Measurements from ENCODE around the gene GALNT5.

Gene GALNT5

DNA sequence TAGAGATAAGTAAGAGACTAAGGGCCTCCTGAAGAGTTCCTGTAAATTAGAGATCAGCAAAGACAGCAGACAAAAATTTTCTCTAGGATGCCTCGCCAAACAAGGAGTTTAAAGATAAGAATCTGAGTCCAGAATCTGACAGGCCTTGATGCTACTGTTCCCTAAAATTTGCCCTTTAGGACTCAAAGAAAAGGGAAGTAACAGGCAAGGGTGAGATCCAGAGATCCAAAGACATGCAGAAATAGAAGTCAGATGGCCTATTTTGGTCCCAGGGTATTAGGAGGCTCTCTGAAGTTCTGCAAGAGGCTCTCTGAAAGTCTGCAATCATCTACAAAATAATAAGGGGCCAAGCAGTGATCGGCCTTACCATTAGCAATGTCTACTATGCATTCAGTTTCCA lies 33.0 kb downstream of the GALNT5 start:
- no peak for DNase-seq (ENCODE audit: low read depth)

DNA sequence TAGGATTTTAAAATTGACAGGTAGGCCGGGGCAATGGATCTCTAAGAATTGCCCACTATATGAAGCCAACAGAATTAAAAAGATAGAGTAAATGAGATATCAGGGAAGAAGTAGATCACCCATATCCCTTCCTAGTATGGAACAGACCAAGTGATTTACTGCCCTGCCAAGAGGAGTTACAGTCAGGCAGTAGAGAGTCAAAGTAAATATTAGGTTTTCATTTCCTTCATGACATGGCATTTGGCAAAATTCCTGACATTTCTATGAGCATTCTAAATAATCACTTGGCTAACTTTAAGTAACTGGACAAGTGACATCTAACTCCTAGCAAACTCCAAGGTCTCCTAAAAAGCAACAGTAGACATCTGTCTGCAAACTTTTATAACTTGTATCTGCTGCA lies 33.5 kb downstream of the GALNT5 start:
- DNase-seq (ENCODE audit: low read depth): no peak

DNA sequence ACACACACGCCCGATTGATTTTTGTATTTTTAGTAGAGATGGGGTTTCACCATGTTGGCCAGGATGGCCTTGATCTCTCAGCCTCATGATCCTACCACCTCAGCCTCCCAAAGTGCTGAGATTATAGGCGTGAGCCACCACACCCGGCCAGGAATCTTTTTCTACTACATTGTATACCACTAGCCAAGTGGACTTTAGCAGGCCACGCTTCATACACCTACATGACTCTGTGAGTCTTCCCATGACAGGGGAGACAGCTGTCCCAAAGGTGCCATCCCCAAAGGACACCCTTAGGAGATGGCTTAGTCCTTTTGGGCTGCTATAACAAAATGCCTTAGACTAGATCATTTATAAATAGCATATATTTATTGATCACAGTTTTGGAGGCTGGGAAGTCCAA lies 35.3 kb downstream of the GALNT5 start:
- DNase-seq (ENCODE audit: low read depth): no peak

DNA sequence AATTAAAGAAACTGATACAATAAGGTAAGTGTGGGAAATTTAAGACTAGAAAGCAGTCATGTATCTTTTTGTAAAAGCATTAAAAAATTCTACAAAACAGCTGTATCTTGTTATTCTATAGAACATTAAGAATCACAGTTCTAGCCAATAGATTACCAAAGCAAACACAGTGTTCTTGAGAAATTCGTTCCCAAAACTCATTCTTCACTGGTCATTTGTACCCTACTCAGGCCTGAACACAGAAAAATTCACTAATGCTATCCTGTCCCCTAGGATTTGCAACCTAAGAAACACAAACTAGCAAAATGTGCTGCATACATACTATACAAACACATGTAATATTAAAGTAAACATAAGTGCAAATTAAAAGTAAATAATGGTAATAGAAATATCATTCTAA lies 39.0 kb downstream of the GALNT5 start:
- no peak for DNase-seq (ENCODE audit: low read depth)

DNA sequence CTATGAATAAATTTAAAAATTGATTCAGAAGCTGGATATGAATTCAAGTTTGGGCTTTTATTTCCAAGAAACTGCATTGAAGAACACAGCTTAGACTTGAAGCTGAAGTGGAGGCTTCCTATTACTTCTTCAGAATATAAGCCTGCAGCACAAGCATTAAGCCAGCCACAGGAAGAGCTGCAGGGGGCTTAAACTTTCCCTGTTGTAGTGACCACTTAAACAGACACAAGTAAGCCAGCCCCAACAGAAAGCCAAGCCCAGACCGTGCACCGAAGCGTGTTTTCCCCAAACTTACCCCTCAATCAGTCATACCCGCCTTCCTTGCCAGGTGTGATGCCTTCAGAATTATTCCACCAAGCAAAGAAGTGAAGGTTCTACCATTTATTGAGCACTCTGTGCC lies 39.5 kb downstream of the GALNT5 start:
- DNase-seq (ENCODE audit: low read depth): no peak

DNA sequence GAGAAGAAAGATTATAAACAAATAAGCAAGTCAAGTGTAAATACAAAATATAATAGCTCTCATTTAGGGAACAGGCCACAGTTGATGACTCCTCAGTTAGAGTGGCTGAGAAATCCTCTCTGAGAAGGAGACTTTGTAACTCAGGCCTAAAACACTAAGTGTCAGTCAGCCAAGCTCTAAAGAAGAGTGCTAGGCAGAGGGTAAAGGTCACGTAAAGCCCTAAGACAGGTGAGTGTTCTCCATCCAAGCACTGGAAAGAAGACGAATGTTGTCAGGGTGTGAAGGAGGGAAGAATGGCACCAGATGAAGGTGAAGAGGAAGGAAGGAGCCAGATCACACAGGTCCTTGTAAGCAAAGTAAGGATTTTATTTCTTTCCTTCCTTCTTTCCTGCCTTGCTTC lies 43.8 kb downstream of the GALNT5 start:
- no peak for DNase-seq (ENCODE audit: low read depth)

DNA sequence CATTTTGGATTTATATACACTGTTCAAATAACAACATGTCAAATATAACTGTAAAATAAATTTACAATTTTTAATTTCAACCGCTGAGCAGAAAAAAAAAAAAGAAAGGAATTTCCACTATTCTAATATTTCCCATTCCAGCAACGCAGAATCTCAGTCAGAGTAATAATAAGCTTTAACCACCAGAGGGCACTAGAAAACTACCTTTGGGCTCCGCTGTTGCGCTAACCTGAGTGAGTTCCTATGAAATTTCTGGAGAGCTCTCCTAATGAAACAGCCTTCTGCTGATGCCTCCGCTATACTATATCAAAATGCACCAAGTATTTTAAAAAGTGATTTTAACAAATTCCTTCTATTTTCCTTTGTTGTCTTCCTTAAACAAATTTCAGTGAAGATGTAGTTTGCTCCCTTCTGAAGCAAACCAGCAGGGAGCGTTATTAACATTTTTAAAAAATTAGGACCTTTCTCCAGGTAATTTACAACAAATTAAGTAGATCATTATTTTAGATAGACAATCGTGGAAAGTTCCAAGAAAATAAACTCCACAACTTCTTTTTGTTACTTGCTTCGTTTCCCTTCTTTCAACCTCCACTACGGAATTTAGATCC lies 45.1 kb downstream of the GALNT5 start:
- no peak for DNase-seq (ENCODE audit: low read depth)

DNA sequence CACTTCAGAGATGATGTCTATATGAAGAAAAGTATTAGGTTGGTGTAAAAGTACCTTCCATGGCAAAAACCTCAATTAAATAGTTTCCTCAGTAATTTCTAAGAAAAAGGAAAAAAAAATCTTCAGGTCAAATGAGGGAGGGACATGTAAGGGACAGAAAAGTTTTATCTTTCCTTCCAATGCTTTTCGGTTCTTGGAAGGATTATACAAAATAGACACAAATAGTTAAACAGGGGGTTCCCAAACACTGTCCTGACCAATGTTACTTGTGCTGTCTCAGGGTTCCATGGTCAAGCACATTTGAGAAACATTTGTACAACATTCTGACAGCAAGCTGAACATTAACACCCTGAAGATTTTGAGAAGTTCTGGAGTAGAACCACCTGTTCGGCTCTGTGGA lies 46.1 kb downstream of the GALNT5 start:
- DNase-seq (ENCODE audit: low read depth): no peak

DNA sequence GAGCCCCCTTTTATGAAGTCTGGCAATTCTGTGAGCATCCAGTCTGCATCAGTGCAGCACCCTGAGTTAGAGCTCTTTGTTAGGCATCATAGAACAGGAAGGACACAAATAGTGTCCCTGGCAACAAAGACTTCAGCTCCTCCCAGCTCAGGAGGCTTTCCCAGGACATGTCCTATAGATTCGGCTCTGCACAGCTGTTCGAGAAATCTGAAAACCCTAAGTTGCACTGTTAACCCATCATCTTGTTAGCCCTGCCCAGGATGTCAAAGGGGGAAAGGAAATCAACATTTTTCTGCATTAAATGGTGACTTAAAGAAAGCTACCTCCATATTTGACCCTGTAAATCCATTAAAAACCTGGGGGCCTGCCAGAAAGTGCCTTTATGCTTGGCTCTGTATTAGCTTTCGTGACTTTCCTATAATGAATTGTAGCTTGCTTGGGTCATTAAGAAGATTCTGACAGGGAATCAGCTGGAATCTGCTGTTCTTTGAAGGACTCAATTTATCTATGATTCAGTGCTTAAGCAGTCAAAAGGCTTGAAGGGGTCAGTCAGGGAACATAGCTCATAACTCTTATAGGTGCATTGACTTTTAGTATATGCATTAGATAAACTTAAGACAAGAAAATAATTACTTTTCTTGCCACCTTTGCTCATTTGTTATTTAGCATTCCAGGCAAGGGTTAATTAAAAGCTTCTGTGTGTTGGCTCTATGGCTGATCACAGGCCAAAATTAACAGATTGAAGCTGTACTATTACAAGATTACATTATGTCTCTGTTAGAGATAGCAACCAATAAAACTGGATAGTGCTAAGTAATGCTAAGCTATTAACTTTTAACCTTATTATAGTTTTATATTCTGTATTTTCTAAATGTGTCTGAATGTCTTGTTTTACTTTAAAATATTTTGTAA lies 47.6 kb downstream of the GALNT5 start:
- no peak for DNase-seq (ENCODE audit: low read depth)

DNA sequence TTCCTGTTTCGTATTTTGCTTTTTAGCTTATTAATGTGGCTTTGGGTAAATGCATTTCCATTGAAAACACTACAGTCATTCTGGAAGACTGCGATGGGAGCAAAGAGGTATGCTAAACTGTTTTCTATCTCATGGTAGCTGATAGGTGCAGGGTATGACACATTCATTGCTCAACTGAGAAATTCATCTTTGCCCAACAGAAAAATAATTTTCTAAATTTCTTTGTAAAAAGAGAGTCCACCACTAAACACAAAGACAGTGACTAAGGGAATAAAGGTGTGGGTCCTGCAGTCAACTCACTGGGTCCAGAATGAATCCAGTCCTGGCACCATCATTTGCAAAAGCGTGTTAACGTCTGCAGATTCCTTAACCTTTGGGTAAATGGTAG lies 48.2 kb downstream of the GALNT5 start:
- DNase-seq (ENCODE audit: low read depth): no peak

DNA sequence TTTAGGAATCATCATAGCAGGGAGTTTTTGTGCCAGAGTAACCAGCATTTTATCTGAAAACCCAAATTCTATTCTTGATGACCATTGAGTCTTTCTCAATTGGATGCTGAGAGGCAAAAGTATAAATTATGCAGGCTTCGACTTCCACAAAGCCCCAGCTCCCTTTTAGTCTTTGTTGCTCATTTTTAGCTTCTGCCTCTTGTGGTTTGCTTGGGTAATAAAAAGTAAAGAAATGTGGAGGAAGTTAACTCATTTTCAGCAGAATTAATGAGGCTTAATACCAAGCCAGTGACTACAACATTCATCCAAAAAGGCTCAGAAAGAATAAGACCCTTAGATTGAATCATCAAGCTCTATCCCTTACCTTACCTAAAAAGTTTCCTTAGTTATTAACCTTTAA lies 49.5 kb downstream of the GALNT5 start:
- DNase-seq (ENCODE audit: low read depth): no peak

DNA sequence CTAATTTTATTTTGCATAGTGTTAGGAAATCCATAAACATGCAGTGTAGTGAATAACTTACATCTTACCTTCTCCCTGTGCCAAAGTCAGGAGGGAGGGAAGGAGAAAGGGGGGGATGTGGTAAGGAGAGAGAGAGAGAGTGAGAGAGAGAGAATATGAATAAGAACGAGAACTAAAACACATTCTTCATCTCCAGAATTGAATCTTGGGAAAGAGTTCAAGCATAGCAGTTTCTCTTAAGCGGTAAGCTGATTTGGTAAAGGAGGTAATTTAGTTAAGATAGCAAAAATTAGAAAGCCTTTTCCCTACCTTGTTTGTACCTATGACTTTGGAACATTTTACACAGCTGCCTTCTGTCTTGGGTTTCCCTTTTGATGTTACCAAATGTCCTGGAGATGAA lies 52.4 kb downstream of the GALNT5 start:
- no peak for DNase-seq (ENCODE audit: low read depth)

DNA sequence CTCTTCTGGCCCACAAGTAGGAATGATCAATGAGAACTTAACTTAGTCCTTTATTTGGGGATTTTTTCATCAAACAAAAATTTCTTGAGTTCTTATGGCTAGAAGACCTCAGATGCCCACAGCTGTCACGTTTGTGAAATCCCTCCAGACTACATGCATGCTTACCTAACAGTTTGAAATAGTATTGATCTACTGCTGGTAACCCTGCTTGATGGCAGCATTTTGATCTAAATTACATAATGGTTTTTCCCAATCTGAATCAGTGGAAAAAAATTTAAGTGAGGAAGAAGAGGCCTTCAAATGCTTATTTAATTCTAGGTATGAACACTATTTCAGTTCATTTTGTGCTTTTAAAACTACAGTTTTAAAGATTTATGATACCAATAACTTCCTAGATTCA lies 54.2 kb downstream of the GALNT5 start:
- DNase-seq (ENCODE audit: low read depth): no peak

DNA sequence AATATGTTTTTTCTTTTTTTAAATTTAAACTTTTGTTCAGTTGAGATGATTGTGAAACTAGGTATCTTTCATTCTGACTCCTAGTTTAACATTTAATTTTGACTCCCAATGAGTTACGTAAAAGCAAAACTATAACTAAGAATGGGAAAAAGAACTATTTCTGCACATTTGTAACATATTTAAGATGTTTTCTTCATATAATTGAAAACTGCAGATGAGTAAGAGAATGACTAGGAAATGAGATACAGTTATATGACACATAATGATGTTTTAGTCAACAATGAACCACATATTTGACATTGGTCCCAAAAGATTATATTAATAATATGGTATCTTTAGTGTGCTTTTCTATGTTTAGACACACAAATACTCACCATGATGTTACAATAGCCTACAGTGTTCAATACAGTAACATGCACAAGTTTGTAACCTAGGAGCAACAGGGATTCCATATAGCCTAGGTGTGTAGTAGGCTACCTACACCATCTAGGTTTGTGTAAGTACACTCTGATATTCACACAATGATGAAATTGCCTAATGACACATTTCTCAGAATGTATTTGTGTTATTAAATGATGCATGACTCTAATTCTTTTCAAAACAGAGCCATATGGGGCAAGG lies 55.5 kb downstream of the GALNT5 start:
- no peak for DNase-seq (ENCODE audit: low read depth)

DNA sequence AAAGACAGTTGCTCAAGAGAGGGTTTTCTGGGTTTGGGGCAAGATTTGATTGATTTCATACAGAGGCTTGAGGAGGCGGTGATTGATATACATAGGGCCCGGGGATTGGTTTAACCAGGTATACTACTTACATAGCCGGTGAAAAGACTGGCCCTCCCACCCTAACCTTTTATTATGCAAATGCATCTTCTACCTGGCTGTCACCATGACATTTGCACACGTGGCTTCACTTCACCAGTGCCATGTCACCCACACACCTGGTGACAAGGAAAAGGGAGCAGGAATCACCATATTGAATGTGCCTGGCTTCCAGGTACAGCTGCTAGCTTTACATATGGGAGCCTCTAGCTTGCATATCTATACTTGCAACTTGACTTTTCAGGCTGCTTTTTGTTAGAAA lies 58.4 kb downstream of the GALNT5 start:
- DNase-seq (ENCODE audit: low read depth): no peak

DNA sequence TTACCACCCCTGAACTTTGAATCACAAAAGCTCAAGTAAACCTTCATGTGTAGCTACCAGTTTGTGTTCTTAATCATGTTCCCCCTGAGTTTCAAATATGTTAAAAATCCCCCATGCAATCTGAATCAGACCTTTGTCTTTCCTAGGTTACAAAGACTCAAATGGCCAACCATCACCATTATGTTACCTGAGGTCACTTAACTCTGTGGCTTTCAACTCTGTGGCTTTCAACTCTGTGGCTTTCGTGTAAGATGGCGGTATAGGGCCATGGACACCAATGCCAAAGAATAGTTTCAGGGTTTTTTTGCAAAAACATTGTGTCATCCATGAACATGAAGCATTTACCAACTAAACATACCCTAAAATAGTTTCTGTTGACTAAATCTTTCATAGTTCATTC lies 61.4 kb downstream of the GALNT5 start:
- no peak for DNase-seq (ENCODE audit: low read depth)

DNA sequence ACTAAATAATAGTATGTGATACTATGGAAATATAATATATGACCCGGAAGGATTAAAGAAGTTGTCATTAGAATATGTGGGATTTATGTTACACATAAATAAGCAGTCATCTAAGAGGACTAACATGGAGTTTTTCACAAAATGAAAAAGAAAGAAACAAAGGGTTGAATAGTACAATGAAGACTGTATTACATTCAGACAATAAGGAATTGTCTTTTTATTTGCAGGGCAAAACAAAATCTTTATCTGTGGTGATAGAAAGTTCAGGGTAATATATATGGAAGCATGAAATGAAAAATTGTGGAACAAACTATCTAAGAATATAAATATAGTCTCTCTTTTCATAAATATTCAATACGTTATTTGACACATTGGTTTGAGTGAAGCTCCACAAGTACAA lies 62.3 kb downstream of the GALNT5 start:
- no peak for DNase-seq (ENCODE audit: low read depth)

DNA sequence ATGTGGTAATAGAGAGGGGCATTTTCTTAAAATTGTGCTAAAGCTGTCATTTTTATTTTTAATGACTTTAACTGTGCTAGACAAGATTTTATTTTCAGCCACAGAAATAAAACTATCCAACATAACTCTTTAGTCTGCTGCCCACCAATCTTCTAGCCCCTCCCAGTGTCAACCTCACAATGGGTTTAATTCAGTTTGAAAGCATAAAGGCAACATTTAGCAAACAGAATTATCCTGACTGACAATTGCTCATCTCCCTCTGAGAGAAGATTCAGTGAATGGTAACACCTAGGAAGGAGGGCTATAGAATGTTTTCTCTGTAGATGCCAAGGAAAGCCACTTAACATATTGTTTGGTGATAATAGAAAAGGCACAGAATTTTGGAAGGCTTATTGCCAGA lies 62.9 kb downstream of the GALNT5 start:
- no peak for DNase-seq (ENCODE audit: low read depth)

DNA sequence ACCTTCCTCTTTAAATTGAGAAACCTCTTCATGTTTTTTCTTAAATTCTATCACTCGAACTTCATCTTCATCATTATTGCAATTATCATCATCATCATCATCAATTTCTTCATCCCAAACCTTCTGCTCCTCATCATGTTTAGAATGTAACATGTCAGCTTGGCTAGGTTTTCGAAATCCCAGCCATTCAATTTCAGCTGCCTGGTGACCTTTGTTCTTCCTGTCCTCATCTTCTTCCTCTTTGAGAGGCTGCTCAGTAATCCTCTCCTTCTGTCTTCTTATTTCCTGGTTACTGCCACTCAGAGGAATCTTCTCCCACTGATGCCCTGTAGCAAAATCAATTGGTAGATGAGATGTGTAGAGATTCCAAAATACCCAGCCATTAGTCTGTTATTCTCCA lies 64.0 kb downstream of the GALNT5 start:
- DNase-seq (ENCODE audit: low read depth): no peak

DNA sequence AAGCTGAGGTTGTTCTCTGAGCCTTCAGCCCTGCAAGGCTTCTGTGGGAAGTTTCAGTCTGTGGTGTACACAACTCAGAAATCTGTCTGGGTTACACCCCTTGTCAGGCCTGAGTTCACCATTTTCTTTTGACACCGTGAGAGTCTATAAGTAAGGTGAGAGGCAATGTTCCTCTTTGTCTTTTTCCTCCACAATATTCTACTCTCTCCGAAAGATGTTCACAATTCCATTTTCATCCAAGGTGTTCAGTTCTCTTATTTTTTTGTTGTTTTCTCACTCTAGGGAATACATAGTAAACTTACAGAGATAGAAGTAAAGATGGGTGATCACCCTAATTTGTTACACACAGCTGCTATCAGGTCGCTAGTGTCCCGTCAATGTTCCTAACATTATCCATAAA lies 64.9 kb downstream of the GALNT5 start:
- DNase-seq (ENCODE audit: low read depth): no peak

DNA sequence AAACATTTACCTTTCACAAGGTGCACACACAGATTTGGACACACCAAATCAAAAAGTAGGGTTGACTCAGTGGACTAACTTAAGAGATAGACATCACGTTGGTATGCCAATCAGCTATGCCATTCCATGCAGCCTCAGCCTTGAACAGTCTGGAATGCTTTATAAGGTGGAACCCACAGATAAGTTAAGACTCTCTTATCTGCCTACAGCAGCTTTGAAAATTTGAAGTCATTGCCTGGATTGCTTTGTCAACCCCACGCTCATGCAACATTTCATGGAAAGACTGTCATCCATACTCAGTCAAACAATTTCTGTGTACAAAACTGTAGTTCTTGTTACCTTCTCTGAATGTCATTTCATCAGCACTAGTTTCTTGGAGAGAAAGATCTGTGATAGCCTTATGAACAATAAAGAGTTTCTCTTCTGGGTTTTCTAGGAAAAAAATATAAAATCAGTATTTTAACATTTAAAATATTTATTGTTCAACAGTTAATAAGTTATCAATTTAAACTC lies 66.9 kb downstream of the GALNT5 start:
- DNase-seq (ENCODE audit: low read depth): no peak

DNA sequence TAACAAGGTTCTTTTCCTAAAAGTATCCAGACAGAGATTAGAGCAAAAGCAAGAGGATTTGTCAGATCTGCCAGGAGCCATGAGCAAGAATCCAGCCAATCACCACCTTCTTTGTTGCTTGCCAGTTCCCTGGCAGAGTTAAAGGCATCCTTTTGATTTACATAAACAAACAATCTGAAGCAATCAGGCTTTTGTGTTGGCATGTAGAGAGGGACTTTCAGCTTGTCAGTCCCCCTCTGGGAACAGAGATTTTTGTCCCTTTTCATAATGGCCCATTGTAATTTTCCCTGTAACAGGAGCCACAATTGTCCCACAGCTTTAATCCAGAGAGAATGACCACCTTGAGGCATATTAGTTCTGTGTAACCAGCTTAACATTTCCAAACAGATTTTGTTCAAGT lies 68.3 kb downstream of the GALNT5 start, which contains the start of gene ERMN:
Gene ERMN (minus strand): TSS at position 39 of the 400 bp plus-strand sequence. CDS start 182 bp downstream, outside the sequence.
- DNase-seq (ENCODE audit: low read depth): no peak

DNA sequence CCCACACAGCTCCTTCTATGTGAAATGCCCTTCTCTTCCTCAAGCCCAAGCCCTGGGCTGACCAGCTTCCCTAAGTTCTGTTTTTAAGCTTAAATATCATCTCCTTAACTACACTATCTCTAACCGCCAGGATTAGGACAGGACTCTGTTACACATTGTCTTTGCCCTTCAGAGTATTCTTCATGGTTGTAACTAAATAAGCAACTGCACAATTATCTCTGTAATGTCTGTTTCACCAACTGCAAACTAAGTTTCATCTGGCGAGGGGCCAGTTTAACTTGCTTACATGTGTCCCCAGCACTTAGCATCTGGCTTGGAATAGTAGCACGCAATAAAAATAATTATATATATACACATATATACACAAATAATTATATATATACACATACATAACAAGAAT lies 69.2 kb downstream of the GALNT5 start:
- no peak for DNase-seq (ENCODE audit: low read depth)
